Left ventricle myocardium superior (tissue), 1 donor: ENCODE measurements around the gene CCDC57. TPM values are rescaled to one million over a fixed set of nuclear protein-coding genes. Genes with fewer than 3 reads are reported as not detected.
"Not testable (repeated sequence)": the region's sequence is repeated elsewhere in the genome, so short reads cannot be mapped to it uniquely, and the experiment has no call there.

ENCODE experiments used
- ATAC-seq: fragments of 200-7000 bp; cut with Tn5 transposase; one replicate; pipeline ENCODE4 v1.9.1; 2020; ENCODE audit warnings: mild to moderate bottlenecking, moderate library complexity
- DNase-seq: peaks from one replicate; pipeline ENCODE4 v3.0.0-alpha.2; 2020
- intact Hi-C: fragments of 100-400 bp; cut with micrococcal nuclease; formaldehyde crosslinking; loops from one replicate; pipeline ENCODE4 v1.11.0; 2022
- total RNA-seq: library from RNA; stranded (reverse); fragmentation: NEBNext Ultra II Directional; extraction: Animal tissue kit (Norgen Biotek cat#: 25700); gene quantifications from one replicate; pipeline ENCODE4 v1.2.1, GENCODE V29; 2021
- donor health status: DM: no; HTN: yes; CAD: no; lungs with severe emphysema.

The CCDC57 gene
- total RNA-seq, 1 donor from 2014 or later: 8.1 TPM

DNA sequence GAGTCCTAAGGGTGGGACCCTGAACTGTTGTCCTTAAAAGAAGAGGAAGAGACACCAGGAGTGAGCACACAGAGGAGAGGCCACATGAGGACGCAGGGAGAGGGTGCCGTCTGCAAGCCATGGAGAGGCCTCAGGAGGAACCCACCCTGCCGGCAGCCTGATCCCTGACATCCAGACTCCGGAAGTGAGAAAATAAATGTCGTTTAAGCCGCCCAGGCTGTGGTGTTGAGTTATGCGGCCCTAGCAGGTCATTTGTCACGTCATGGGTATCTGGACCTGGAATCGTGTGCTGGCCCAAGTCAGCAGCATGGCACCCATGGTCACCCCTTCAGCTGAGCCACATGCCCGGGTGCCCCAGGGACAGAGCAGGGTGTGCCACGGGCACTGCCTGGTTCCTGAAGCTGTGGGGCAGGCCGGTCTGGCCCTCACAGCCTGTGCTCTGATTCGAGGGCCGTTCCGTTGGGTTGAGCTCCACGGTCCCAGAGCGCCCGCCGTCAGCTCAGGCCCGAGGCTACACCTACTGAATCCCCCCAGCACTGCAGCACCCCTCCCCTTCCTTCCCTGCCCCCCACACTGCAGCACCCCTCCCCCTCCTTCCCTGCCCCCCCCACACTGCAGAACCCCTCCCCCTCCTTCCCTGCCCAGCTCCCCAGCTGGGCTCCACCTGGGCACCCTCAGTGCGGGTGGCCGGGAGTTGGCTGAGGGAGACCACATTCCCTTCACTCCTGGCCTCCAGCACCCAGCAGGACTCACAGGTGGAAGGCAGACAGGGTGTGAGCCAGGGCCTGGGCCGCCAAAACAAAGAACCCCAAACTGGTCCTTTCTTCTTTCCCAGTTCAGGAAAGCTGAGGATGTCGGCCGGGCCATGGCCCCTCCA lies 2.7 kb upstream of the CCDC57 start:
- ATAC-seq (no peak), DNase-seq (no peak)
- intact Hi-C loops: no loop called here

DNA sequence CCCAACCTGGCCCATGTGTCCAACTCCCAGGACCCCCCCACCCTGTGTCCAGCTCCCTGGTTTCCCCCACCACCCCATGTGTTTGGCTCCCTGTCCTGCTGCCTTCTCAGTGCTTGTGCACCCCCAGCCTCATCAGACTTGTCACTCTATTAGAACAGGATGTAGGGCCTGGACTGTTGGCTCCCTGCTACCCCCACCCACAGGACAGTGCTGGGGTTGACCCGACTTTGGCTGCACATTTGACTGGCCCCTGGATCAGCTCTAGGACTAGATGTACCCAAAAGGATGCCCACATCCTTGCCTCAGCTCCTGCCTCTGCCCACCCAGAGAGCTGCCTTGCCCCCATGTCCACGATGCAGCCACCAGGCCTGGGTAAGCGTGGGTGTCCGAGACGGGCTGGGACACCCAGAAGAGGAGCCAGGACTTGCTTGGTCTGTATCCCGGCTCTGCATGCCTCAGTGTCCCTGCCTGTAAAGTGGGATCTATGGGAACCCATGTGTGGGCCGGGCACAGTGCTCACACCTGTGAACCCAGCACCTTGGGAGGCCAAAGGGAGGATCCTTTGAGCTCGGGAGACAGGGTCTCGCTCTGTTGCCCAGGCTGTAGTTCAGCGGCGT lies 1.5 kb upstream of the CCDC57 start:
- ATAC-seq (no peak), DNase-seq (no peak)
- intact Hi-C loops: no loop called here

DNA sequence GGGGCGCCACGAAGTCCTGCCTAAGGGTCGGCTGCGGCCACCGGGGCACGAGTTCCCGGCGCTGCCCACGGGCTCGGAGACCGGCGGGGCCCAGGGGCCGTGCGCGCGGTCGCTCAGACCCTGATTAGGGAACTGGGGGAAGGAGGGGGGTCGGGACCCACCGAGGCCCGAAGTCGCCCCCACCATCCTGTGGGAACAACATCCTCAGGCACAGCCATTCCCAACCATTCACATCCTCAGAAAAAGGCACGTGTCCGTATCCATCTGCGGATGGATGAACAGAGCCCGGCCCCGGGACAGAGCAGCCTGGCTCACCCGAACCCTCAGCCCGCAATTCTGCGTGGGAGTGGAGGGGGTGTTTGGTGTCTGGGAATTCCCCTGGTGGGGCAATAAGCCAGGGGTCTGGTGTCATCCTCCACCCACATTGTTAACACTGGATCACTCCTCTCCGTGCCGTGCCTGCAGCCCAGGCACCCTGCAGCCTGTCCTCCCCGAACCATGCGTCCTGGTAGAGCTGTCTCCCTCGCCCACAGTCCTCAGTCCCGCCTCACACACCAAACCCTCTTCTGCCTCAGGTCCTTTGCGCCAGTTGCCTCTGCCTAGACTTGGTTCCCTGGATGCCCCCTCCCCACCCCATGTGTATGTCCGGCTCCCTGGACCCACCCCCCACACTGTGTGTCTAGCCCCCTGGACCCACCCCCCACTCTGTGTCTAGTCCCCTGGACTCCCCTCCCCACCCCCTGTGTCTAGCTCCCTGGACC lies 789 bp upstream of the CCDC57 start:
- DNase-seq: no peak
- peak; percentile 38 for ATAC-seq
- intact Hi-C loops: no loop called here

DNA sequence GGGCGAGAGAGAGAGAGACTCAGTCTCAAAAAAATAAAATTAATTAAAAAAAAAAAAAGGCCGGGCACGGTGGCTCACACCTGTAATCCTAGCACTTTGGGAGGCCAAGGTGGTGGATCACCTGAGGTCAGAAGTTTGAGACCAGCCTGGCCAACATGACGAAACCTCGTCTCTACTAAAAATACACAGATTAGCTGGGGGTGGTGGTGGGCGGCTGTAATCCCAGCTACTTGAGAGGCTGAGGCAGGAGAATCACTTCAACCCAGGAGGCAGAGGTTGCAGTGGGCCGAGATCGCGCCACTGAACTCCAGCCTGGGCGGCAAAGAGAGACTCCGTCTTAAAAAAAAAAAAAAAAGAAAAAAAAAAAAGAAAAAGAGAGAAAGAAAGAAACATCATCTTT lies 2.0 kb downstream of the CCDC57 start:
- intact Hi-C loops, ATAC-seq, DNase-seq: not testable (repeated sequence)

DNA sequence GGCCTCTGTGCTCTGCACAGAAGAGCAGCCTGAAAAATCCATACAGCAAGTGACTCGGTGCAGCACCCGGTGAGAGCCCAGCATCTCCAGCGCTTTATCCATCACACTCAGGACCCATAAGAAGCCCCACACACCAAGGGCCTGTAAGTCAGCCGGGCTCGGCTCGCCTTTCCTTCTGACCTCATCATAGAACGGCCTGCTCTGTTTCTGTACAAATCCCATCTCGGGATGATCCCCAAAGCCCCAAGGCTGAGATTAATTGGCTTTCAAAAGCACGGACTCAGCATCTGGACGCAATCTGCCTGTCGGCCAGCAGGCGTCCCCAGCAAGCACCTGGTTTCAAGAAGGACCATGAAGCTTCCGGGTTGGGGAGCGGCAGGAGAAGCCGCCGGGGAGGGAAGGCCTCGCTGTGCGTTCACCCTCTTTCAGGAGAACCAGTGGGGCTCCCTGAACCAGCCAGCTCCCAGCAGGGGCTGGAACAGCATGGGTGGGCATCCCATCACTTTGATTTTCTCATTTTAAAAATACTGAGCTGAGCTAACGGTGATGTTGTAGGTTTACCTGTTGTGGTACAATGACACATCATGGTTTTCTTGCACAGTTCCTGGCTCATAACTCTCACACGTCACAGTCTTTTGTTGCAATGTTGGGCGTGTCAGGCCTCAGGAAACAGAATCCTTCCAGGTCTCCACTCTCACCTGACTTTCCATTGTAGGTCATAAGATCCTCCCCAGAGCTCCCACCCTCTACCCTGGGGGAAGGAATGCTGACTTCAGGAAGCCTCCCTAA lies 6.7 kb downstream of the CCDC57 start:
- peak; percentile 89 for DNase-seq
- intact Hi-C loops: no loop called here
- ATAC-seq: peak; percentile 88

DNA sequence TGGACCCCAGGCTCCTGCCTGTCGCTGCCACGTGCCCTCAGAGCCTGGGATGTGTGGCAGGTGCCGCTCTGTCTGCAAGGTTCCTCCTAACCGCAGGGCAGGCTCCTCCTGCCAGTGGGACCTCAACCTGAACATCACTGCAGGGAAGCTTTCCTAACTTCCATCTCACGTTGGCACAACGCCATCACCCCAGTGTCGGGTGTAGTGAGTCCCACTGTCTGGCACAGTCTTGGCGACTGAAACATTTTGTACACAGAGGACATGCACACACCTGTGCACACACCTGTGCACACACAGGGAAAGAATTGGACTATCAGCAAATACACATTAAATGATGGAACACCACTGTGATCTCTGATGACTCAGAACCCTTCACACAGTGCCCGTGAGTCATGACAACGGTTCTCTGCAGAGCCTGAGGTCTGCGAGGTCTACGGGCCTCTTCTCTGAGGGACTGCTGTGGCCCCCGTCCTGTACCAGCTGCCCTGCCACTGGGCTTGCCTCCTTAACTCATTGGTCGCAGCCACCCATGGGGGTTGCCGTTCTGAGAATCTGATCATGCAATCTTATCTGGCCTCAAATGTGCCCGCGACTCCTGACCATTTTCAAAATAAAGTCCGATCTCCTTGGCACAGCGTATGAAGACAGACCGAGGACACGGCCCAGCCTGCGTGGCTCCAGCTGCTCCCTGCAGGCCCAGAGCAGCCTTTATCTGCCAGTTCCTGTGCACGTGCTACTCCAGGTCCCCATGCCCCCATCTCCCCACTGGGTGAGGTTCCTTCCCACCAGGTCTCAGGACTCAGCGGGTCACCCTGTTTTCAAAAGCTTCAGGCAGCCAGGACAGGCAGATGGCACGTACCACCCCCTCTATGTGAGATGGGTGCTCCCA lies 7.6 kb downstream of the CCDC57 start:
- DNase-seq (no peak), ATAC-seq (peak; percentile 50)
- intact Hi-C loops: no loop called here

DNA sequence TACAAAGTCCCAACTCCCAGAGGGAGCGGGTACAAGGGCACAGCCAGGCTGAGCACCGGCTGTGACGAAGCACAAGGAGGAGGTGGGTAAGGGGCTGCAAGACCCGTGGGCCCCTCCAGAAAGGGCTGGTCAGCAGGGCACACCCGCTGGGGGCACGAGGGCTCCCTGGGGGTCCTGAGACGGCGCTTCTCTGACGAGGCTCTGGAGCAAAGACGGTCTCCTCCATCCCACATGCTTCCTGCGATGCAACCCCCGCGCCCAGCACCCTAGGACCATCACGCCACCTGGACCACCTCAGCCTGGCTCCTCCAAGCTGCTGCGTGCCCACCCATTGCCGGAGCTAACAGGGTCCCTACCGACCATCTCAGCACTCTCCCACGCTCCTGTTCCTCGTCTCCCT lies 8.7 kb downstream of the CCDC57 start:
- DNase-seq (no peak), ATAC-seq (no peak)
- intact Hi-C loops: no loop called here

DNA sequence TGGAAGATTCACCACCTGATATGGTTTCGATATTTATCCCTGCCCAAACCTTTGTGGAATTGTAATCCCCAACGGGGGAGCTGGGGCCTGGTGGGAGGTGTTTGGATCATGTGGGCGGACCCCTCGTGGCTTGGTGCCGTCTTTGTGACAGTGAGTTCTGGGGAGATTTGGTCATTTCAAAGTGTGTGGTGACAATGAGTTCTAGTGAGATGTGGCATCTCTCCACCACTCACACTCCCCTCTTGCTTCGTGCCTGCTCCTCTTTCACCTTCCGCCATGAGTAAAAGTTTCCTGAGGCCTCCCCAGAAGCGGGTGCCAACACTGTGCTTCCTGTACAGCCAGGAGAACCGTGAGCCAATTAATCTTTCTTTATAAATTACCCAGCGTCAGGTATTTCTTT lies 9.7 kb downstream of the CCDC57 start:
- ATAC-seq: no peak
- intact Hi-C loops: no loop called here
- no peak for DNase-seq

DNA sequence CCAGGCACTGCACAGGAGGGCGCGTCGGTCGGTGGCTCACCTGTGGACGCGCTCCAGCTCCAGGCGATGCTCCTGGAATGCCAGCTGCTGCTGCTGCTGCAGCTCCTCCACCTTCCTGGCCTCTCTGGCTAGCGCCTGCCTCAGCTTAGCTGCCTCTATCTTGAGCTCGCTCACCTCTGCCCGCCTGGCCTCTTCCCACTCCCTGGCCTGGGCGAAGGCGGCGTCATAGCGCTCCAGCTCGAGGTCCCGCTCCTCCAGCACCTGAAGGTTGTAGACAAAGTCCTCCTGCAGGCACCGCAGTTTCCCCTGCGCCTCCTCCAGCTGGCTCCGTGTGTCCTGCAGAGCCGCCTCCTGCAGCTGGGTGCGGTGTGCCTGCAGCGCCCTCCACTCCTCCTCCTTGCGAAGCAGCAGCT lies 11.1 kb downstream of the CCDC57 start:
- intact Hi-C loops: no loop called here
- DNase-seq (no peak), ATAC-seq (no peak)

DNA sequence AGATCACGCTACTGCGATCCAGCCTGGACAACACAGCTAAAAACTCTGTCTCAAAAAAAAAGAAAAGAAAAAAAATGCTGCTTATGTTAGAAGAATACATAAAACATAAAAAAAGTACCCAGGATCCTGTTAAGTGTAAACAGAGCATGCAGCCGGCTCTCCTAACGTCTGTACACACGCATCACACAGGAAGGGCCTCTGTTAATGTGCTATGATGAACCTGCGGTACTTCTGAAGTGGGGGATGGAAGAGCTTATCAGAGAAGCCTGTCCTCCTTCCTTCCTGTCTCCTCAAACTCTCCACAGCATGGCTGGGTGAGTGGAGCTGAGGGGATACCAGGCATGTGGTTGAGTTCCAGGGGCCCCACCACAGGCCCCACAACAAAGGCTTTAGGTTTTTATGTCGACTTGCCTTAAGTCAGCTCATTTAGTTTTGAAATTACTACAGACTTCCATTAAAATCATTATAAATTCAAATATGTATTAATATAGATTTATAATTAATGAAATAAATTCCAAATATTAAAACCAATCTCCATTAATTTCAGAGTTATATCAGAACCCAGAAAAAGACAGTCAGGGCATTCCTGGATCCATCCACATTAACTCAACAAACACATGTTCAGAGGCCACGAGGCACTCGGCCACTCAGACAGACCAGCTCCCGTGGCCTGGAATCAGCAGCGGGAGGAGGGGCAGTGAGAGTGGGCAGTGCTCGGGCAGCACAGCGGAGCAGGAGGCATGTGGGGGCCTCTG lies 11.7 kb downstream of the CCDC57 start:
- ATAC-seq: no peak
- no peak for DNase-seq
- intact Hi-C loops: no loop called here

DNA sequence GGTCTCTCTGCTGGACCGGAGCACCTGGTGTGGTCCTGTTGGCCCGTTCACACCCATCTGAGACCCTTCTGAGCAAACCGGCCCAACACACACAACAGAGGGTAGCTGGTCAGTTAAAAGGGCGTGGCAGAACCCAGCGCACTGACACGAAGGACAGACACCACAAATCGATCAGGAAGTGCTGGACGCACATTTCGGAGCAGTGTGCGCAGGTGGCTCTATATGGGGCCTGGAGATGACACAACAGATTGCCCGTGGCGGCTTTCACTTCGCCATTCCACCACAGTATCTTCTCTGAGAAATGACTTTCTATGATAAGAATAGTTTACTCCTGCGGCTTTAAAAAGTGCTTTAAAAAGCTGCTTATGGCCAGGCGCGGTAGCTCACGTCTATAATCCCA lies 12.5 kb downstream of the CCDC57 start:
- DNase-seq (no peak), ATAC-seq (no peak)
- intact Hi-C loops: no loop called here

DNA sequence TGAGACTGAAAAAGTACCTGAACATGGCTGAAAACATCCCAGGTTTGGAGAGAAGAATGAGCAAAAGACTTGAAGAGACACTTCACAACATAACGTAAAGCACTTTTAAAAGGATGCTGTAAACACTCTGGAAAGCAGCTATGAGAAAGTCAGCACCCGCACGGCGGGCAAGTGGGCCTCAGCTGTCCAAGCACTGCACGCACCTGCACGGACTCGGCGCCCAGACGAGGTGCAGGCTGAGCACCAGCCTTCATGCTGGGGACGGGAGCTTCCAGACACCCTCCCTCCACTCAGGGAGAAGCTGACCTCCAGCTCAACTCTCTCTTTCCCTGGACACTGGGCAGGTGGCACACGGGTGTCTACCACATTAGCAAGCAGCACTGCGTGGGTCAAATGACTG lies 13.1 kb downstream of the CCDC57 start:
- ATAC-seq: no peak
- intact Hi-C loops: no loop called here
- DNase-seq: no peak

DNA sequence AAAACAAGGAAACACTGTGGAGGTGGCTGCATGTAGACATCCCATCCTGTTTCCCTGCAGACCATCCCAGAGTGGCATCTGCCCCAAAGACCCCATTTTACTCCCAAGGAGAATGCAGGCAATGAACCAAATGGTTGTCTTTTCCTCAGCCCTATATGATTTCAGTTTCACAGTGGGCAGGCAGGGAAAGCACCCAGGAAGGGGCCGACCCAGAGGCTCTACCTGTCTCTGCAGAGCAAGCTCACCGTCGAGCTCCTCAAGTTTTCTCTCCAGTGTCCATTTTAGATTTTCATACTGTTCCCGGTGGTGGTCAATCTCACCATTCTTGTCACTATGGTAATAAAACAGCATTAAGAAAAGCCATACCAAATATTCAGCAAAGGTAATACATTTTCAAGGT lies 14.6 kb downstream of the CCDC57 start:
- no peak for DNase-seq
- no peak for ATAC-seq
- intact Hi-C loops: no loop called here

DNA sequence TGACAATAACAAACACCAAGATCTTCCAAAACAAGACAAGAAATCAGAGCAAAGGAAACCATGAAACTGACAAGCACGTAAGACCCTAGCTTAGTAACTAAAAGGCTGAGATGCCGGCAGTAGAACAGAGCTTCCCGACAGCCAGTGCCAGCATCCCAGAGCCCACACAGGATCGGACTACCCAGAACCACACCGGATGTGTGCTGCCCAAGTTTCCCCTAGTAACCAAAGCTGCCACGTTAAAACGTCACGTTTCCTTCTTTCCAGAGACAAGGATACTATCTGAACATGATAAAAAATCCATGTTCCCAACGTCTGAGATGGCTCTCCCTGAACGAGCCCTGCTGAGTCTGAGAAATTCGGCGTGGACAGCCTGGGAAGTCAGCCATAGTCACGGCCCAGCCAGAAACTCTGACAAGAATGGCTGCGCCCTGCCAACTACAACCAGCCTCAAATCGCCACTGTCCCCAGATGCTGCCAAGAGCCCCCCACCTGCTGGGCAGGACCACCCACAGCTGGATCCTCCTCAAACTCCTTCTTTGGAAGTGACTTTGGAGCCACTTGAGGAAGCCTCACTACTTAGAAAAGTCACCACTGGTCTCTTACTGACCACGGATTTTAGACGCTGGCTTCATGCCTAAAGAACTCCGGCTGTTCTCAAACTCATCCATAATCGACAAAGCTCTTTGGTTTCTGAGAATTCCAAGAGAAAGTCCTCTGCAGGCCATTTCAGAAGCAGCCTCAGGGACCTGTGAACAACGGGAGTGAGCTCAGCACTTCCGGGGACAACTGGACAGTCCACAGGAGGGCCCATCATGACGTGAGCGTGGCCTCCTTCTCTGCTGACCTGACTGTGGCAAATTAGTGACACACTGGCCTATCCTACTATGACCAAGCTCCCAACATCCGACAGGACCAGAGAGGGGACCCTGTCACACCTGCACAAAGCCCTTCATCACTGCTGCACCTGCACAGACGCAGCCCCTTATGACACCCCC lies 16.7 kb downstream of the CCDC57 start:
- DNase-seq (no peak), ATAC-seq (peak; percentile 62)
- intact Hi-C loops: no loop called here

DNA sequence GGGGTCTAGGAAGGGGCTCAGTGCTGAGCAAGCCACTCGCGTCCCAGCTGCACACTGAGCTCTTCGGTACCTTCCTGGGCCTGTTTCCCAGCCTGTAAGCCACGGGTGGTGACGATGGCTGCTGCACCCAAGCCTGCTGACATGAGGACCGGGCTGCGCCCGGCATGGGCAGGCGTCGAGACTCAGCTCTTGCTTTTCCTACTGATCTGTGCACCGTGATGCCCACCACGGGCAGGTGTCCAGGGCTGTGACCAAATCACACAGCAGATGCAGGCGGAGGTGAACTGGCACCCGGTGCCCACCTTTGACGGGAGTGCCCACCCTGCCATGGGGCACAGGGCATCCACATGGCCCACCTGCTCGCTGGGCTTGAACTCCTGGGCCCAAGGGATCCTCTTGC lies 17.9 kb downstream of the CCDC57 start:
- intact Hi-C loops: no loop called here
- DNase-seq: no peak
- no peak for ATAC-seq

DNA sequence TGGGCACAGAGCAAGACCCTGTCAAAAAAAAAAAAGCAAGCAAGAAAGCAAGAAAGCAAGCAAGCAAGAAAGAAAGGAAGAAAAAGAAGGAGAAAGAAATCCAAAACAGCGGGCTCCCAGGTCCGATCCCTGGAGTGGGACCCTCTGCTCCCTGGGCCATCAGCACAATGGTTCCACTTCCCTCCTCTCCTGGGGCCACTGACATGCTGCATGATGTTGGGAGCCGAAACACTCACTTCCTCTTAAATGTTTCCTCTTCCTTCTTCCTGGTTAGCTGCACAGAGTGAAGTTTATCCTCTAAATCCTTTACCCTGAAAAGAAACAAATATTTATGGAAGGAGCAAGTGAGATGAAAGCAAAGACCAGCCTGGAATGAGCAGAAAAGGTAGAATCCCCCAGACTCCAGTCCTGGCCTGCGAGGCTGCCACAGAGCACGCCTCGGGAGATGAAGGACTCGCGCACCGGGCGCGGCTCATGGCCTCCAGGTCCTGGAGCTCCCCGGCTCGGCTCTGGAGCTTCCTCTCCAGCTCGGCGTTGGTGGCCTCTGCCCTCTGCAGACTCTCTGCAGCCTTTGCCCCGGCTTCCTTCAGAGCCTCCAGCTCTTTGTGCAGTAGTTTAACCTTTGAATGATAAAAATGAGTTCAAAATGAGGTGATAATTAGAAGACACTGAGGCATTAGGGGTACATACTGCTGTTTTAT lies 19.0 kb downstream of the CCDC57 start:
- intact Hi-C loops: no loop called here
- DNase-seq: peak; percentile 46
- peak; percentile 59 for ATAC-seq
